Measurements from ENCODE around the gene GBGT1. TPM values are rescaled to one million over a fixed set of nuclear protein-coding genes. Genes with fewer than 3 reads are reported as not detected.

Gene GBGT1
- total and polyA plus RNA-seq, 4 donors, result 6.1 to 42.9 (median 23.2) TPM

DNA sequence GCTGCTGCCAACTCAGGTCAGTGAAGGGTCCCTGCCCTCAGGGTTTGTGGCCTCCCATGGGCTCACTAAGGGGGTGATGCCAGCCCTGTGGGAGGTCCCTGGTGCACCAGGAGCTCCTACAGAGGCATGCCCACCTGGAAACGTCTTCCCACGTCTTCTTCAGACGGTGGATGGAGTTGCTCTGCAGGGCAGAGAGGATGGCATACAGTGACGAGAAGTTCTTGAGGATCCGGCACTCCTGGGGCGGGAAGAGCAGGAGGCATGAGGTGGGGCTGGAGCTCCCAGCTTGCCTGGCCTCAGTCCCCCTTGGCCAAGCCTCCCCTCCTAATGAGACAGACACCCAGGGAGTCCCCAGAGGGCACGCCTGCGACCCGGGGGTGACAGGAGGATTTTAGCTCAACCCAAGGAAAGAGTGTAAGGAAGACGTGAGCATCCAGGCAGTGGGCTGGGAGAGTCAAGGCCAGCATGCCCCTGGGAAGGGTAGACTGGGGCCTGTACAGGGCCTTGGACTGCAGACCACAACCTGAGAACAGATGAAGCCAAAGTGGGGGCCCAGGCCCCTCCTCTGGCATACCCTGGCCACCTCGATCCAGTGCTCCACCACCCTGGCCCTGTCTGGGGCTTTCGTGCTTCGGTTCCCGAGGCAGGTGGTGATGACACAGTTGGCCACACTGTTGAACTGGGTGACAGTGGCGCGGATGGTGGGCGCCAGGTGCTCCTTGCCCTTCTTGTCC, 57.0 kb downstream of the GBGT1 start:
- Histone ChIP-seq H3K27me3 (ENCODE audit: control insufficient read depth in 3 of 3, insufficient read depth in 3 of 3, low read length in 2 of 3) (no peaks in the 10 kb centered on the region), H3K4me3 (no peak overlapping the region), H3K36me3 (ENCODE audit: control insufficient read depth in 4 of 4, insufficient read depth in 4 of 4, low read length in 4 of 4) (peaks cover 16 to 76% (median 26%) of the 10 kb centered on the region in 4 donors), H3K9ac (ENCODE audit: insufficient read depth in 1 of 2, low read length in 2 of 2) (no peak overlapping the region), H3K4me1 (ENCODE audit: control insufficient read depth in 5 of 5, insufficient read depth in 5 of 5, low read length in 5 of 5) (no peaks in the 10 kb centered on the region), H3K27ac (ENCODE audit: low read depth in 1 of 2, low read length in 1 of 2) (no peak overlapping the region), H3K9me3 (ENCODE audit: control insufficient read depth in 4 of 4, insufficient read depth in 3 of 4, low read length in 3 of 4) (no peaks in the 10 kb centered on the region)
- WGBS, 2 donors, result 96% methylated on average over 17 of the region's 17 CpGs
- no peak for DNase-seq
- TF ChIP-seq, protein P1, sequence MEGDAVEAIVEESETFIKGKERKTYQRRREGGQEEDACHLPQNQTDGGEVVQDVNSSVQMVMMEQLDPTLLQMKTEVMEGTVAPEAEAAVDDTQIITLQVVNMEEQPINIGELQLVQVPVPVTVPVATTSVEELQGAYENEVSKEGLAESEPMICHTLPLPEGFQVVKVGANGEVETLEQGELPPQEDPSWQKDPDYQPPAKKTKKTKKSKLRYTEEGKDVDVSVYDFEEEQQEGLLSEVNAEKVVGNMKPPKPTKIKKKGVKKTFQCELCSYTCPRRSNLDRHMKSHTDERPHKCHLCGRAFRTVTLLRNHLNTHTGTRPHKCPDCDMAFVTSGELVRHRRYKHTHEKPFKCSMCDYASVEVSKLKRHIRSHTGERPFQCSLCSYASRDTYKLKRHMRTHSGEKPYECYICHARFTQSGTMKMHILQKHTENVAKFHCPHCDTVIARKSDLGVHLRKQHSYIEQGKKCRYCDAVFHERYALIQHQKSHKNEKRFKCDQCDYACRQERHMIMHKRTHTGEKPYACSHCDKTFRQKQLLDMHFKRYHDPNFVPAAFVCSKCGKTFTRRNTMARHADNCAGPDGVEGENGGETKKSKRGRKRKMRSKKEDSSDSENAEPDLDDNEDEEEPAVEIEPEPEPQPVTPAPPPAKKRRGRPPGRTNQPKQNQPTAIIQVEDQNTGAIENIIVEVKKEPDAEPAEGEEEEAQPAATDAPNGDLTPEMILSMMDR (IDR thresholded peaks at IDR 0.05; ENCODE audit: control extremely low read depth, extremely low read depth), result no peak
- ATAC-seq (ENCODE audit: insufficient read depth, low FRiP score), result no peak

DNA sequence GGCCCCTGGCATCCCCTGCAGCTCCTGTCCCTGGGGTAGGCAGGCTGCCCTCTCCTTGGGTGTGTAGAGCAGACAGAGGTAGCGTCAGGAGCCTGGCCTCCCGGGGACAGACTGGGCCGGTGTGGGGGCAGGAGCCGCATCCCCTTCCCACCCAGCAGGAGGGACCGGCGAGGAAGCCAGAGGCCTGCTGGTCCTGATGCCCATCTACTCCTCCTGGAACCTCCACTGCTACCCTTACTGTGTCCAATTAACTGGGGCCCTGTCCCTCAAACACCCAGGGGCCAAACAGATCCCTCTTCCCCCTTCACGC, 58.3 kb downstream of the GBGT1 start:
- TF ChIP-seq, protein P1 (IDR thresholded peaks at IDR 0.05; ENCODE audit: control extremely low read depth, extremely low read depth), result no peak
- no peak overlapping the region for H3K27ac ChIP-seq (ENCODE audit: low read depth in 1 of 2, low read length in 1 of 2)
- DNase-seq, result no peak
- peaks cover 21 to 88% (median 33%) of the 10 kb centered on the region in 4 donors for H3K36me3 ChIP-seq (ENCODE audit: control insufficient read depth in 4 of 4, insufficient read depth in 4 of 4, low read length in 4 of 4)
- no peak for ATAC-seq (ENCODE audit: insufficient read depth, low FRiP score)
- no peaks in the 10 kb centered on the region for H3K27me3 ChIP-seq (ENCODE audit: control insufficient read depth in 3 of 3, insufficient read depth in 3 of 3, low read length in 2 of 3)
- 94% methylated on average over 7 of the region's 7 CpGs for WGBS, 2 donors
- no peak overlapping the region for H3K9ac ChIP-seq (ENCODE audit: insufficient read depth in 1 of 2, low read length in 2 of 2)
- no peak overlapping the region for H3K4me3 ChIP-seq
- H3K4me1 ChIP-seq (ENCODE audit: control insufficient read depth in 5 of 5, insufficient read depth in 5 of 5, low read length in 5 of 5), result no peaks in the 10 kb centered on the region
- H3K9me3 ChIP-seq (ENCODE audit: control insufficient read depth in 4 of 4, insufficient read depth in 3 of 4, low read length in 3 of 4), result no peaks in the 10 kb centered on the region

DNA sequence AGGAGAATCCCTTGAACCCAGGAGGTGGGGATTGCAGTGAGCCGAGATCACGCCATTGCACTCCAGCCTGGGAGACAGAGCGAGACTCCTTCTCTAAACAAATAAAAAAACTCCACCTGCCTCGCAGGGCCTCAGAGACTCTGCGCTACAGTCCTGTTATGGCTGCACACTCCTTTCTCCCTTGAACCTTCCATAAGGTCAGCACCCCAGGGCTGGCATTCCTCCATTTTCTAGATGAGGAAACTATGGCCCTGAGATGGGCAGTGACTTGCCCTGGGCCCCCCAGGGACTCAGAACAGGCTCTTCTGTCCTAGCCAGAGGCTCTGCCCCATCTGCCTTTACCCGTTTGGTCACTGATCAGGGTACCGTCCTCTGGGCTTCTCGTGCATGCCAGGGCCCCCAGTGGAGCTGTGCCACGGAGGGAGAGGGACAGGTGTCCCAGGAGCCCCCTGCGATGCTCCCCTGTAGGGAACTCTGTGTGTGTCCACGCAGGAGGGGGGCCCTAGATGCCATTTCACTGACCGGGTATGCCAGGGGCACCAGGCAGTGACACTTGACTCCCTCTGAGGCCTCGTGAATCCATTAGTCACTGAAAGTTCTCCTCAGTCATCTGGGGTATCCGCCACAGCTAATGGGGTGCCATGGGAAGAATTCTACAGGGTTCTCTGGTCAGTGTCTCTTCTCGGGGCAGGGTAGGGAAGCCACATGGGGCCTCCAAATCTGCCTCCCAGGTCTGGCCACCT, 58.8 kb downstream of the GBGT1 start:
- Histone ChIP-seq H3K4me1 (ENCODE audit: control insufficient read depth in 5 of 5, insufficient read depth in 5 of 5, low read length in 5 of 5) (no peaks in the 10 kb centered on the region), H3K9ac (ENCODE audit: insufficient read depth in 1 of 2, low read length in 2 of 2) (no peak overlapping the region), H3K9me3 (ENCODE audit: control insufficient read depth in 4 of 4, insufficient read depth in 3 of 4, low read length in 3 of 4) (no peaks in the 10 kb centered on the region), H3K36me3 (ENCODE audit: control insufficient read depth in 4 of 4, insufficient read depth in 4 of 4, low read length in 4 of 4) (peaks cover 20 to 88% (median 35%) of the 10 kb centered on the region in 4 donors), H3K27ac (ENCODE audit: low read depth in 1 of 2, low read length in 1 of 2) (no peak overlapping the region), H3K27me3 (ENCODE audit: control insufficient read depth in 3 of 3, insufficient read depth in 3 of 3, low read length in 2 of 3) (no peaks in the 10 kb centered on the region), H3K4me3 (no peak overlapping the region)
- DNase-seq (no peak), ATAC-seq (ENCODE audit: insufficient read depth, low FRiP score) (no peak)
- WGBS, 2 donors, result 86 to 91% methylated on average over 15 of the region's 15 CpGs
- TF ChIP-seq, protein P1 (IDR thresholded peaks at IDR 0.05; ENCODE audit: control extremely low read depth, extremely low read depth), result no peak
